Ecto neural progenitor cell (in vitro differentiated cells): Measurements from ENCODE around the gene TARP.

Experiments
- DNase-seq: peaks from one replicate; pipeline ENCODE4 v3.0.0-alpha.2; 2018; ENCODE audit warnings: low spot score

Gene TARP

DNA sequence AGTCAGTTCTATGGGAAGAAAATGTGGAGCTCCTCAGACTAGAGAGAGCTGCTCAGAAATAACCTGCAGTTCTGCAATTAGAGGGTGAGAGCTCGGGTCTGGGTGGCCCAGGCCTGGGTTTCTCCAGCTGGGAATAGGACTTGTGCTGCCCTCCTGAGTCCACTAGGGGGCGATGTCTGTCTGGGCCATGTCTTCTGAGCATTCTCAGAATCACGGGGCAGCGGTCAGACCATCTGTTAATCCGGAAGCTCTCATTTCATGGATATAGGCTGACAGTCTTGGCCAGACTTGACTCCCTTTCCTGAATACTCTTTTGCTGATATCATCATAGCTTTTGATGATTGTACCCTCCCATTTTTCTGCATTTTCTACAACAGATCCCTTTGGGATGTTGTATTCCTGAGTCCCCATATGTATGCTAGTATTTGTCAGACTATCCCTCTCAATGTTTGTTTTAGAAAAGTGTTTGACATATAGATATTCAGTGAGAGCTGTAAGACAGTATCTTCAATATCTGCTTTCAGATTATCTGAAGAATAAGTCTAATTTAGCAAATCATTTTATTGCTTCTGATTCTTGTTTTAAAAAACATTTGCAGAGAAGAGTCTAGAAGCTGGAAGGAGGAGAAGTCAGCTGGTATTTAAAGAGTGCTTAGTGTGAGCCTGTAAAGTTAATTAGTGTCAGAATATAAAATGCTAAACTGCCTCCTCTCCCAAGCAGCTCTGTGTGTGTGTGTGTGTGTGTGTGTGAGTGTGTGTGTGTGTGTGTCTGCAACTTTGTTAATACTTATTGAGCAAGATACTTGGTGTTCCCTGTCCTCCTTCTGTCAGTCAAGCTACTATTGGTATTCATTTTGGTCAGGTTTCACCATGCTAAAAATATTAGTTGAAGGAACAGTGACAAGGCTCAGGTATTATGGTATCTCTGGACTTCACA, 57.4 kb downstream of the TARP start:
- DNase-seq = peak; percentile 84

GRCh38 chr7:38215115-38215514, 58.3 kb downstream of the TARP start:
- DNase-seq = no peak

GRCh38 chr7:38211940-38212339, 61.5 kb downstream of the TARP start:
- DNase-seq = no peak

GRCh38 chr7:38211486-38211885, 62.0 kb downstream of the TARP start:
- DNase-seq = no peak
